Hematopoietic multipotent progenitor cell treated with erythropoietin and hydrocortisone succinate and interleukin-3 and kit ligand, for 4 days (in vitro differentiated cells): ENCODE results near the gene FAAH2.
"Not testable (repeated sequence)": the region's sequence is repeated elsewhere in the genome, so short reads cannot be mapped to it uniquely, and the experiment has no call there.

ENCODE experiments used
- DNase-seq: peaks from one replicate; pipeline ENCODE4 v3.0.0-alpha.2; 2015

FAAH2 gene

GRCh38 chrX:57286507-57287251 lies at the start of gene FAAH2:
Gene FAAH2 (plus strand): TSS chrX:57286706. CDS start chrX:57286826, 120 bp downstream.
- peak; percentile 60 for DNase-seq

- DNase-seq: no peak
These were observed 44.5 kb upstream of the FAAH2 start for GRCh38 chrX:57241967-57242366.

- DNase-seq: no peak
These were observed 34.5 kb upstream of the FAAH2 start for GRCh38 chrX:57251965-57252364.

- no peak for DNase-seq
These were observed 21.4 kb upstream of the FAAH2 start for GRCh38 chrX:57265126-57265525.

GRCh38 chrX:57266275-57266674 lies 20.2 kb upstream of the FAAH2 start:
- DNase-seq: no peak

- DNase-seq: no peak
These were observed 19.6 kb upstream of the FAAH2 start for GRCh38 chrX:57266871-57267270.

- DNase-seq: no peak
These were observed 19.2 kb upstream of the FAAH2 start for GRCh38 chrX:57267308-57267707.

GRCh38 chrX:57270980-57271379 lies 15.5 kb upstream of the FAAH2 start:
- no peak for DNase-seq

- peak; percentile 23 for DNase-seq
These were observed 3.9 kb upstream of the FAAH2 start for GRCh38 chrX:57282568-57282967.

- no peak for DNase-seq
These were observed 1.5 kb upstream of the FAAH2 start for GRCh38 chrX:57285001-57285400.

GRCh38 chrX:57289089-57289488 lies 2.6 kb downstream of the FAAH2 start:
- no peak for DNase-seq

- no peak for DNase-seq
These were observed 8.5 kb downstream of the FAAH2 start for GRCh38 chrX:57294961-57295360.

- DNase-seq: not testable (repeated sequence)
These were observed 9.2 kb downstream of the FAAH2 start for GRCh38 chrX:57295679-57296078.

GRCh38 chrX:57313583-57314215 lies 27.2 kb downstream of the FAAH2 start:
- DNase-seq: no peak

- no peak for DNase-seq
These were observed 42.5 kb downstream of the FAAH2 start for GRCh38 chrX:57329008-57329407.

- DNase-seq: not testable (repeated sequence)
These were observed 49.3 kb downstream of the FAAH2 start for GRCh38 chrX:57335790-57336189.

- DNase-seq: no peak
These were observed 67.1 kb downstream of the FAAH2 start for GRCh38 chrX:57353472-57354132.

- no peak for DNase-seq
These were observed 77.6 kb downstream of the FAAH2 start for GRCh38 chrX:57364145-57364544.

GRCh38 chrX:57366430-57366829 lies 79.9 kb downstream of the FAAH2 start:
- no peak for DNase-seq

GRCh38 chrX:57367649-57368048 lies 81.1 kb downstream of the FAAH2 start:
- DNase-seq: no peak

GRCh38 chrX:57368158-57368557 lies 81.7 kb downstream of the FAAH2 start:
- no peak for DNase-seq

GRCh38 chrX:57379296-57379695 lies 92.8 kb downstream of the FAAH2 start:
- DNase-seq: no peak

GRCh38 chrX:57380026-57380796 lies 93.7 kb downstream of the FAAH2 start:
- DNase-seq: no peak
